Measurements from ENCODE around the gene DCAF5.

DNA sequence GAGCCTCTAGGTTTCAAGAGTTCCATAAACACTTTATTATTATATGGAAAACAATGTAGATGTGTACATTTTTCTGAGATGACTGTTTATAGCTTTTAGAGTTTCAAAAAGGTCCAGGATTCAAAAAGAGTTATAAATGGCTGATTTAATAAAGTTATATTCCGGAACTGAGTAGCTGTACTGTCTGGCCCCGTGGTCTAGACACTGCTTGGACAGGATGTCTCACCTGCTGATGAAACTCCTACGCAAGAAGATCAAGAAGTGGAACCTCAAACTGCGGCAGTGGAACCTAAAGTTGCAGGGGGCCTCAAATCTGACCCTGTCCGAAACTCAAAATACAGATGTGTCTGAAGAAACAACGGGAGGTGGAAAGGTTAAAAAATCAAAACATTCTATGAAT lies 69.7 kb downstream of the DCAF5 start:
- TF ChIP-seq, protein P1, sequence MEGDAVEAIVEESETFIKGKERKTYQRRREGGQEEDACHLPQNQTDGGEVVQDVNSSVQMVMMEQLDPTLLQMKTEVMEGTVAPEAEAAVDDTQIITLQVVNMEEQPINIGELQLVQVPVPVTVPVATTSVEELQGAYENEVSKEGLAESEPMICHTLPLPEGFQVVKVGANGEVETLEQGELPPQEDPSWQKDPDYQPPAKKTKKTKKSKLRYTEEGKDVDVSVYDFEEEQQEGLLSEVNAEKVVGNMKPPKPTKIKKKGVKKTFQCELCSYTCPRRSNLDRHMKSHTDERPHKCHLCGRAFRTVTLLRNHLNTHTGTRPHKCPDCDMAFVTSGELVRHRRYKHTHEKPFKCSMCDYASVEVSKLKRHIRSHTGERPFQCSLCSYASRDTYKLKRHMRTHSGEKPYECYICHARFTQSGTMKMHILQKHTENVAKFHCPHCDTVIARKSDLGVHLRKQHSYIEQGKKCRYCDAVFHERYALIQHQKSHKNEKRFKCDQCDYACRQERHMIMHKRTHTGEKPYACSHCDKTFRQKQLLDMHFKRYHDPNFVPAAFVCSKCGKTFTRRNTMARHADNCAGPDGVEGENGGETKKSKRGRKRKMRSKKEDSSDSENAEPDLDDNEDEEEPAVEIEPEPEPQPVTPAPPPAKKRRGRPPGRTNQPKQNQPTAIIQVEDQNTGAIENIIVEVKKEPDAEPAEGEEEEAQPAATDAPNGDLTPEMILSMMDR (IDR thresholded peaks at IDR 0.05): no peak
- TF ChIP-seq POLR2A (IDR thresholded peaks at IDR 0.05): no peak
